Stomach (tissue), 4 donors: ENCODE data around the gene IFT43.

ENCODE experiments used
- EP300 ChIP-seq: sonication (generic); formaldehyde crosslinking; IDR thresholded peaks from one replicate; pipeline ENCODE4 v1.6.1; 2017; ENCODE audit warnings: antibody characterized with exemption
- POLR2A ChIP-seq, 4 donors: fragments of 450-650 bp; IDR thresholded peaks; one replicate each; pipeline ENCODE4 v1.6.1; 2016; ENCODE audit warnings: antibody characterized with exemption in 4 of 4, control low read depth in 2 of 4, mild to moderate bottlenecking in 1 of 4, moderate library complexity in 1 of 4

DNA sequence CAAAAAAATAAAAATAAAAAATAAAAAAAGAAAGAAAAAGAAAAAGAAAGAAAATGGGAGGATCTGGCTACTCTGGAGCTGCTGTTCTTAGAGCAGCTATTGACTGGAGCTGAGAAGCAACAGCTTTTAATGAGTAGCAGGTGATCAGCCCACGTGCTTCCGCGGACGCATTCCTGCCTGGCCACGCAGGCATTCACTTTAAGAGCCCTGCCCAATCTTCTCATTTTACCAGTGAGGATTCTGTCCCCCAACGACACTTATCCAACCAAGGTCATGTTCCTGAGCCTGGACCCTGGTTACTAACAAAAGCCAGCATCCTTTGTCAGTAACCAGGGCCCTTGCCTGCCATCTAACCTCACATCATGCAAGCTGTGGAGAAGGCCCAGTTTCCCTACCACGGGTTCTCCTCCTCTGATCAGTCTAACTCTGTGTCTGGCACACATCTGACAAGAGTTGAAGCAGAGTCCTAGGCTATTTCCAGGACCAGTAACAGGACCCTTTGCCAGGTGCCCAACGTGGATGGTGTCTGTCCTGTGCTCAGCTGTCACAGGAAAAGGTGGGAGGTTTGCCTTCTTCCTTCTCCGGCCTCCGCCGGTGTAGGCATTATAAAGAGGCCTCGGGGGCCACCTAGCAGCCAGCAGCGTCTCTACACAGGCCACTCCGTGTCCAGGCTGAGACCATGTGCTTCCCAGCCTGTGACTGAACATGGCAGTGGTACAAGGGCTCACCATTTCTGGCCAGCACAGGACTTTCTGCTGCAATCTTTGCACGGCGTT is 105.2 kb downstream of the IFT43 start:
- TF ChIP-seq POLR2A (IDR thresholded peaks at IDR 0.05) (no peak), EP300 (no peak)
